Stimulated activated CD4-positive, alpha-beta T cell treated with anti-CD3 and anti-CD28 coated beads, Interleukin-4, amount 100 ng/mL, for 24 hours (primary cell): Measurements from ENCODE around the gene CPZ.

Experiments
- DNase-seq: peaks from one replicate; pipeline ENCODE4 v3.0.0-alpha.2; 2020

Gene CPZ

GRCh38 chr4:8592366-8593263 is at the start of gene CPZ:
Gene CPZ (plus strand): TSS chr4:8592765. CDS start chr4:8592834, 69 bp downstream.
- no peak for DNase-seq

GRCh38 chr4:8542776-8543525 is 49.6 kb upstream of the CPZ start:
- no peak for DNase-seq

- DNase-seq: no peak
Measured at GRCh38 chr4:8543623-8544022, 48.9 kb upstream of the CPZ start.

- DNase-seq: no peak
Measured at GRCh38 chr4:8544282-8544681, 48.3 kb upstream of the CPZ start.

GRCh38 chr4:8544741-8545438 is 47.7 kb upstream of the CPZ start:
- no peak for DNase-seq

- DNase-seq: no peak
Measured at GRCh38 chr4:8545439-8545765, 47.2 kb upstream of the CPZ start.

- no peak for DNase-seq
Measured at GRCh38 chr4:8546766-8547107, 45.8 kb upstream of the CPZ start.

- no peak for DNase-seq
Measured at GRCh38 chr4:8547108-8547911, 45.3 kb upstream of the CPZ start.

GRCh38 chr4:8547912-8548730 is 44.4 kb upstream of the CPZ start:
- no peak for DNase-seq

- no peak for DNase-seq
Measured at GRCh38 chr4:8548731-8549351, 43.7 kb upstream of the CPZ start.

- no peak for DNase-seq
Measured at GRCh38 chr4:8549352-8549931, 43.1 kb upstream of the CPZ start.

GRCh38 chr4:8550691-8551090 is 41.9 kb upstream of the CPZ start:
- DNase-seq: no peak

- no peak for DNase-seq
Measured at GRCh38 chr4:8552024-8552423, 40.5 kb upstream of the CPZ start.

GRCh38 chr4:8552581-8553205 is 39.9 kb upstream of the CPZ start:
- DNase-seq: no peak

- no peak for DNase-seq
Measured at GRCh38 chr4:8553216-8553615, 39.3 kb upstream of the CPZ start.

- no peak for DNase-seq
Measured at GRCh38 chr4:8553991-8554405, 38.6 kb upstream of the CPZ start.

GRCh38 chr4:8554555-8555100 is 37.9 kb upstream of the CPZ start:
- no peak for DNase-seq

- DNase-seq: no peak
Measured at GRCh38 chr4:8555716-8556115, 36.8 kb upstream of the CPZ start.

- DNase-seq: no peak
Measured at GRCh38 chr4:8556341-8557150, 36.0 kb upstream of the CPZ start.
